Inflammatory macrophage treated with lipopolysaccharide for 4 hours (primary cell): ENCODE data around the gene CORO6.

Experiments used
- DNase-seq: peaks from one replicate; pipeline ENCODE4 v3.0.0-alpha.2; 2020

CORO6 gene

GRCh38 chr17:29576214-29577000, 46.3 kb downstream of the CORO6 start:
- no peak for DNase-seq

GRCh38 chr17:29575511-29576213, 47.0 kb downstream of the CORO6 start:
- no peak for DNase-seq

GRCh38 chr17:29574732-29575510, 47.8 kb downstream of the CORO6 start:
- DNase-seq = no peak

- DNase-seq = no peak
Observed at GRCh38 chr17:29573871-29574731, 48.6 kb downstream of the CORO6 start.

- DNase-seq = no peak
Observed at GRCh38 chr17:29573558-29573869, 49.2 kb downstream of the CORO6 start.

GRCh38 chr17:29572691-29573557, 49.8 kb downstream of the CORO6 start:
- peak; percentile 62 for DNase-seq

GRCh38 chr17:29571883-29572681, 50.6 kb downstream of the CORO6 start:
- DNase-seq = no peak

- DNase-seq = no peak
Observed at GRCh38 chr17:29571486-29571882, 51.2 kb downstream of the CORO6 start.

GRCh38 chr17:29570521-29570920, 52.2 kb downstream of the CORO6 start:
- no peak for DNase-seq

- DNase-seq = no peak
Observed at GRCh38 chr17:29569245-29569950, 53.3 kb downstream of the CORO6 start.

- DNase-seq = peak; percentile 54
Observed at GRCh38 chr17:29568331-29569244, 54.1 kb downstream of the CORO6 start, which contains the start of gene TP53I13. Gene TP53I13 (plus strand): TSS chr17:29568701. CDS start chr17:29568759, 58 bp downstream.

- peak; percentile 54 for DNase-seq
Observed at GRCh38 chr17:29567554-29568330, 55.0 kb downstream of the CORO6 start.

GRCh38 chr17:29567304-29567553, 55.5 kb downstream of the CORO6 start:
- DNase-seq = no peak

- peak; percentile 77 for DNase-seq
Observed at GRCh38 chr17:29566473-29567303, 56.0 kb downstream of the CORO6 start, which contains the start of gene ABHD15. Gene ABHD15 (minus strand): TSS chr17:29567037. CDS start chr17:29566966, 71 bp downstream.

- peak; percentile 29 for DNase-seq
Observed at GRCh38 chr17:29565643-29566472, 56.9 kb downstream of the CORO6 start.
